ENCODE data around the gene RDH5.

Gene RDH5

DNA sequence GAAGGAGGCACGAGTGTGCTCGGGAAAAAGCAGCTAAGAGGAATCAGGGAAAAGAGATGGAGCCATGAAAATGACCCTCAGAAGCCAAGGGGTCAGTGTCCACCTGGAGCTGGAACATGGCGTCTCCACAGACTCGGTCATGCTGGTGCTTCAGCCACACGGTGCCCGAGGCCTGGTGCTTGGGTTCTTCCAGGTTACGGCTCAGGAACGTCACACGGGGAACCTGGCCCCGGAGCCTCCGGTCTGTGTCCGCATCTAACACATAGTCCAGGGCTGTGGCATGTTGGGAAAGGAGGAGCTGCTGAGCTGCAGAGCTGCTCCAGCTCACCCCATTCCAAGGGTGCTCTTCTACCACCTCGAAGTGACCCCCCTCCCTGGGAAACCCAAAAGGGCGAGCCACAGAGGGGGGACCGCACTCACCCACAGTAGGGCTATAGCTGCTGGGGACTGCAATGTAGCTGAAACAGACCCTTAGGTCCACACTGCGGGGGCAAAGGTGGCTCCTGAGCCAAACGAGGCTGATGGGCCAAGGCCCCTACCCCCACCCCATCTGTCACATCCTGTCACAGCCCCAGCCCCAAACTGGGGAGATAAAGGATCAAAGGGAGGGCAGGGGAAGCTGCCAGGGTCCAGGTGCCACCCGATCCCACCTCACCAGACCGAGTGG, 23.3 kb upstream of the RDH5 start:
- no peak overlapping the region for H3K27ac ChIP-seq (ENCODE audit: low read depth, low read length)
- no peaks in the 10 kb centered on the region for H3K9me3 ChIP-seq (ENCODE audit: control insufficient read depth, insufficient read depth, low read depth, low read length)
- H3K36me3 ChIP-seq (ENCODE audit: control insufficient read depth, insufficient read depth, low read length) = peaks cover 48% of the 10 kb centered on the region
- no peaks in the 10 kb centered on the region for H3K4me1 ChIP-seq (ENCODE audit: control insufficient read depth, insufficient read depth, low read length)
- no peaks in the 10 kb centered on the region for H3K27me3 ChIP-seq (ENCODE audit: control insufficient read depth, insufficient read depth, low read length)
- no peak overlapping the region for H3K4me3 ChIP-seq (ENCODE audit: low read depth, low read length)
- H3K9ac ChIP-seq (ENCODE audit: low read length) = no peak overlapping the region

DNA sequence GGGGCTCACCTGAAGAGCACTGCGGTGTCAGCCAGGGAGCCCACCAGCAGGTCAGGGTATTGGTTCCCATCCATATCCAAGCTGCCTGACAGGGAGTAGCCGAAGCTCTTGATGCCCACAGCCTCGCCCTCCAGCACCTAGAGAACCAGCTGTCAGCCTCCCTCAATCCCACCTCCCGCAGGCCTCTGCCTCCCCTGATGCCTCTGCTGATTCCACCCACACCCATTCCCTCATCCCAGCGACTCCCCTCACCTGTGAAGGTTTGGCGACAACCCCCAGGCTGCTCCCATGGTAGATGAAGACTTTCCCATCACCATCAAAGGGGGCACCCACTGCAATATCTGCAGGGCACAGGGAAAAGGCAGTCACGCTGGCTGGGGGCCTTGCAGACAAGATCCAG, 22.5 kb upstream of the RDH5 start:
- peaks cover 44% of the 10 kb centered on the region for H3K36me3 ChIP-seq (ENCODE audit: control insufficient read depth, insufficient read depth, low read length)
- no peak overlapping the region for H3K9ac ChIP-seq (ENCODE audit: low read length)
- H3K4me1 ChIP-seq (ENCODE audit: control insufficient read depth, insufficient read depth, low read length) = no peaks in the 10 kb centered on the region
- H3K27ac ChIP-seq (ENCODE audit: low read depth, low read length) = no peak overlapping the region
- no peaks in the 10 kb centered on the region for H3K27me3 ChIP-seq (ENCODE audit: control insufficient read depth, insufficient read depth, low read length)
- H3K4me3 ChIP-seq (ENCODE audit: low read depth, low read length) = no peak overlapping the region
- H3K9me3 ChIP-seq (ENCODE audit: control insufficient read depth, insufficient read depth, low read depth, low read length) = no peaks in the 10 kb centered on the region

DNA sequence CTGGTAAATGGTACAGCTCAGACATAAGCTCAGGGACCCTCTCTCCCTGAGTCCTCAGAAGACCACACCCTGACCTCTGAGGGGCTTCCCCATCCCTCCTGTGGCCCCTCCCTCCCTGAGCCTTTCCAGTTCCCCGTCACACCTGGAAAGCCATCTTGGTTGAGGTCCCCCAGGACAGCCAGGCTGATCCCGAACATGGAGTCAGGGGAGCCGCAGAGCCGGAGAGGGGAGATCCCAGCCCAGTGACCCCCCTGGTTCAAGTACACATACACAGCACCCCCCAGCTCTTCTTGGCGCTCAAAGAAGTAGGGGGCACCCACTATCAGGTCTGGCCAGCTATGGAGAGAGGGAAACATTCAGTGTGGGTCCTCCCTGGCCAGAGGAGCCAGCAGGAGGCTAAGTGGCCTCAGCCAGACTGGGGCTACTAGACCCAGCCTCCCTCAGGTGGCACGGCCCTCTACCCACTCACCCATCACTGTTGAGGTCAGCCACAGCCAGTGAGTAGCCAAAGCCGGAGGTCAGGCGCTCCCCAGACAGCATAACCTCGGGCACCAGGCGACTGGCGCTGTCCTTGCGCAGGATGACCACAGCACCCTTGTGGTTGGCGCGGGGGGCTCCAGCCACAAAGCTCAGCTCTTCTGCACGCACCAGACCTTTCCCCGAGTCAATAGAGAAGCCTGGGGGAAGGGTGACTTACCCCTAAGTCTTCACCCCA, 21.8 kb upstream of the RDH5 start:
- Histone ChIP-seq H3K36me3 (ENCODE audit: control insufficient read depth, insufficient read depth, low read length) (peaks cover 40% of the 10 kb centered on the region), H3K9ac (ENCODE audit: low read length) (no peak overlapping the region), H3K27ac (ENCODE audit: low read depth, low read length) (no peak overlapping the region), H3K27me3 (ENCODE audit: control insufficient read depth, insufficient read depth, low read length) (no peaks in the 10 kb centered on the region), H3K4me1 (ENCODE audit: control insufficient read depth, insufficient read depth, low read length) (no peaks in the 10 kb centered on the region), H3K4me3 (ENCODE audit: low read depth, low read length) (no peak overlapping the region), H3K9me3 (ENCODE audit: control insufficient read depth, insufficient read depth, low read depth, low read length) (no peaks in the 10 kb centered on the region)

DNA sequence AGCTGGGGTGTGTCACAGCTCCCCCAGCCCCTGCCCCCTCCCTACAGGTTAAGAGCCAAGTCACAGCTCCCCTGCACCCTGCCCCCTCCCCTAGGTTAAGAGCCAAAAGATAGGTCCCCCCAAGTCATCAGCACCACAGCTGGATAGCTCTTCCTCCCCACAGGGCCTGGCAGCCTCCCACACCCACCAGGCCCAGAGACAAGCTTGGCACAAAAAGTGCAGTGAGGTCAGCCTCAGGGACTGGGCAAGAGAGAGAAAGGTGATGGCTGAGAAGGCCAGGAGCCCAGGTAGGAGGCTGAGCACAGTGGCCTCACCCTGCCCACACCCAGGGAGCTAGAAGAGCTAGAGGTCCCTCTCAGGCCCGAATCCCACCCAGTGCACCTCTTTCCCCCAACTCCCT, 21.2 kb upstream of the RDH5 start:
- Histone ChIP-seq H3K27ac (ENCODE audit: low read depth, low read length) (no peak overlapping the region), H3K27me3 (ENCODE audit: control insufficient read depth, insufficient read depth, low read length) (no peaks in the 10 kb centered on the region), H3K4me3 (ENCODE audit: low read depth, low read length) (no peak overlapping the region), H3K36me3 (ENCODE audit: control insufficient read depth, insufficient read depth, low read length) (peaks cover 35% of the 10 kb centered on the region), H3K9me3 (ENCODE audit: control insufficient read depth, insufficient read depth, low read depth, low read length) (no peaks in the 10 kb centered on the region), H3K4me1 (ENCODE audit: control insufficient read depth, insufficient read depth, low read length) (no peaks in the 10 kb centered on the region), H3K9ac (ENCODE audit: low read length) (no peak overlapping the region)

DNA sequence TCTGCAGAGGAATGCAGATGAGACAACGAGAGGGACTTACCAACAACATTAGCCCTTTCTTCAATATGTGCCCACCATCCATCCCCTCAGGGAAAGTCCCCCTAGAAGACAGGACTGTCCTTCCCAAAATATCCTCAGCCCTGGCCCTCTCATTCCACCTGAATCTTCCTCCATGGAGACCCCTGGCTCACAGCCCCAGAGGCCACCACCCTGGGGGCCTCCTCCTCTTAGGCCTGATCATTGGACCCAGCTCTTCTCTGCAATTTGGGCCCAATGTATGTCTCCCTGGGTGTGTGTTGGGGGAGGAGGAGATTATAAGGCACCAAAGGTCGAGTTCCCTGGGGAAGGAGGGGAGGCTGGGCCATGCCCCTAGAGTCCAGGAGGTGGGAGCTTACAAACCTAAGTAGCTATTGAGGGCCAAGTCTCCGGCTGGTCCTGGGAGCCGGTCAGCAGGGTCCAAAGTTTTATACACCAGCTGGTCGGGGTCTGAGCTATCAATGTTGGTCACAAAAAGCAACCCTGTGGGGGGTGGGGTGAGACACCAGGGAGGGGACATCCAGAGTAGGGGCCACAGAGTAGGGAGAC, 20.6 kb upstream of the RDH5 start:
- Histone ChIP-seq H3K27ac (ENCODE audit: low read depth, low read length) (no peak overlapping the region), H3K4me3 (ENCODE audit: low read depth, low read length) (no peak overlapping the region), H3K36me3 (ENCODE audit: control insufficient read depth, insufficient read depth, low read length) (peaks cover 30% of the 10 kb centered on the region), H3K4me1 (ENCODE audit: control insufficient read depth, insufficient read depth, low read length) (no peaks in the 10 kb centered on the region), H3K9ac (ENCODE audit: low read length) (no peak overlapping the region), H3K27me3 (ENCODE audit: control insufficient read depth, insufficient read depth, low read length) (no peaks in the 10 kb centered on the region), H3K9me3 (ENCODE audit: control insufficient read depth, insufficient read depth, low read depth, low read length) (no peaks in the 10 kb centered on the region)

DNA sequence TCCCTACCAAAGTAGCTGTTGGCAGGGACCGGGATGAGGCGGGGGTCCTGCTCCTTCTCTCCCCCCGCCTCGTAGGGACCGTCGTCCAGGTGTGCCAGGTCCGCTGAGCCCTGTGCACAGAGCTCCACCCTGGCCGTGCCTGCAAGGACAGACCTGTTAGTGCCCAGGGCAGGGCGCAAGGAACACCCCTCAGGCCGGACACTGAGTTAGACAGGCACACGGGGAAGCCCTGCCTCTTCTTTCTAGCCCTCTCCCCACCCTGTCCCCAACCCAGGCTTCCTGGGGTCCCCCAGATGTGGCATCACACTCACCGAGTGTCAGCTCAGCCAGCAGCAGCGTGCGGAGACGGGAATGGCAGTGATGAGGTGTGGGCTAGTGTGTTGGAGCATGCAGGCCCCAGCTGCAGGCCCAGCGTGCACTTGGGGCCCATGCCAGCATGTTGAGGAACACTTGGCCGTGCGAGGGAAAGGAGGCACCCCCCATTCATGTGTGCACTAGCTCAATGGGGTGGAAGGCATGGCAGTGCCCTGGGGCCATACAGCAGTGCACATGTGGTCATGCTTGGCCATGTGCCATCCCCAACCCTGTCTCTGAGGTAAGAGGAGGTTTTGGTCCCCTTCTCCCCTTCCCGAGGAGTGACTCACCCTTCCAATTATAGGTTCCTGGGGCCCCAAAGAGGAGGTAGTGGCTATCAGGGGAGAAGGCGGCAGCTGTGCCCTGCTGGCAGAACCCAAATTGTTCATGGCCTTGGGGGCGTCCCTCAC, 19.8 kb upstream of the RDH5 start:
- H3K36me3 ChIP-seq (ENCODE audit: control insufficient read depth, insufficient read depth, low read length) = peaks cover 21% of the 10 kb centered on the region
- H3K27ac ChIP-seq (ENCODE audit: low read depth, low read length) = no peak overlapping the region
- H3K9ac ChIP-seq (ENCODE audit: low read length) = no peak overlapping the region
- H3K4me1 ChIP-seq (ENCODE audit: control insufficient read depth, insufficient read depth, low read length) = 0 out of 2 replicates have a peak, but pooled peaks cover 1% of the 10 kb centered on the region
- no peak overlapping the region for H3K4me3 ChIP-seq (ENCODE audit: low read depth, low read length)
- no peaks in the 10 kb centered on the region for H3K27me3 ChIP-seq (ENCODE audit: control insufficient read depth, insufficient read depth, low read length)
- no peaks in the 10 kb centered on the region for H3K9me3 ChIP-seq (ENCODE audit: control insufficient read depth, insufficient read depth, low read depth, low read length)

DNA sequence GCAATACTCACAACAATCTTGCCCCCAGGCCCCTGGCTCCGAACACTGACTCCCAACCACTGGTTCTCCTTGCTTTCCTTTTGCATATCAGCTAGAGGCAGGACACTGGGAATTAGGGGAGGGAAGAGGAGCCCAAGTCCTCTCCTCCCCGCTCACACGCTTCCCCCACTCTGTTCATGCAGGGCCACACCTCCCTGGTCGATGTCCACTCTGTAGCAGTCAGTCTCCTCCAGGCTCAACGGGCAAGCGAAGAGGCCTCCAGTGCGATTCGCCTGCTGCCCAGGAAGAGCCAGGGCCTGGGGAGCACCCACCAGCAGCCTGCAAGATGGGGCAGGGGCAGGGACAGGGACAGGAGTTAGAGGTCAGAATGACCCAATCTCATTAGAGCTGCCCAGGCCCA, 17.3 kb upstream of the RDH5 start:
- no peak overlapping the region for H3K27ac ChIP-seq (ENCODE audit: low read depth, low read length)
- no peak overlapping the region for H3K9ac ChIP-seq (ENCODE audit: low read length)
- peaks cover 16% of the 10 kb centered on the region; the same call in 1 of the 2 replicates for H3K4me1 ChIP-seq (ENCODE audit: control insufficient read depth, insufficient read depth, low read length)
- H3K9me3 ChIP-seq (ENCODE audit: control insufficient read depth, insufficient read depth, low read depth, low read length) = no peaks in the 10 kb centered on the region
- peaks cover 9% of the 10 kb centered on the region; the same call in 1 of the 2 replicates for H3K36me3 ChIP-seq (ENCODE audit: control insufficient read depth, insufficient read depth, low read length)
- no peak overlapping the region for H3K4me3 ChIP-seq (ENCODE audit: low read depth, low read length)
- peaks cover 8% of the 10 kb centered on the region for H3K27me3 ChIP-seq (ENCODE audit: control insufficient read depth, insufficient read depth, low read length)

DNA sequence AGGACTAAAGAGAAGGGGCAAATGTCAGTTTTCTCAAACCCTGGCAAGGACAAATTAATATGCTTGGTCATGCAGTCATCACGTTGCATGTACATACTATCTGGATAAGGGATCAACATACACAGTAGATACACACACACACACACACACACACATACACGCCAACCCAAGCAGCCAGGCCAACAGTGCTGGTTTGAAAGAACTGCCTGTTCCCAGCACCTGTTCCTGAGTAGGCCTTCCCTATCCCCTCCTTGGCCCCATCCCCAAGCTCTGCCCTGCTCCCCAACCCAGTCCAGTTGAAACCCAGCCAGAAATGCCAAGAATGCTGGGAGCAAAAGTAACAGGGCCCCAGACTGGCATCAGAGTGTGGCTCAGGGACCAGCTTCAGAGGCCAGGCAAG, 16.9 kb upstream of the RDH5 start:
- Histone ChIP-seq H3K27ac (ENCODE audit: low read depth, low read length) (no peak overlapping the region), H3K4me3 (ENCODE audit: low read depth, low read length) (no peak overlapping the region), H3K27me3 (ENCODE audit: control insufficient read depth, insufficient read depth, low read length) (peaks cover 8% of the 10 kb centered on the region), H3K9ac (ENCODE audit: low read length) (no peak overlapping the region), H3K9me3 (ENCODE audit: control insufficient read depth, insufficient read depth, low read depth, low read length) (no peaks in the 10 kb centered on the region), H3K4me1 (ENCODE audit: control insufficient read depth, insufficient read depth, low read length) (peaks cover 16% of the 10 kb centered on the region; the same call in 1 of the 2 replicates), H3K36me3 (ENCODE audit: control insufficient read depth, insufficient read depth, low read length) (peaks cover 9% of the 10 kb centered on the region; the same call in 1 of the 2 replicates)

DNA sequence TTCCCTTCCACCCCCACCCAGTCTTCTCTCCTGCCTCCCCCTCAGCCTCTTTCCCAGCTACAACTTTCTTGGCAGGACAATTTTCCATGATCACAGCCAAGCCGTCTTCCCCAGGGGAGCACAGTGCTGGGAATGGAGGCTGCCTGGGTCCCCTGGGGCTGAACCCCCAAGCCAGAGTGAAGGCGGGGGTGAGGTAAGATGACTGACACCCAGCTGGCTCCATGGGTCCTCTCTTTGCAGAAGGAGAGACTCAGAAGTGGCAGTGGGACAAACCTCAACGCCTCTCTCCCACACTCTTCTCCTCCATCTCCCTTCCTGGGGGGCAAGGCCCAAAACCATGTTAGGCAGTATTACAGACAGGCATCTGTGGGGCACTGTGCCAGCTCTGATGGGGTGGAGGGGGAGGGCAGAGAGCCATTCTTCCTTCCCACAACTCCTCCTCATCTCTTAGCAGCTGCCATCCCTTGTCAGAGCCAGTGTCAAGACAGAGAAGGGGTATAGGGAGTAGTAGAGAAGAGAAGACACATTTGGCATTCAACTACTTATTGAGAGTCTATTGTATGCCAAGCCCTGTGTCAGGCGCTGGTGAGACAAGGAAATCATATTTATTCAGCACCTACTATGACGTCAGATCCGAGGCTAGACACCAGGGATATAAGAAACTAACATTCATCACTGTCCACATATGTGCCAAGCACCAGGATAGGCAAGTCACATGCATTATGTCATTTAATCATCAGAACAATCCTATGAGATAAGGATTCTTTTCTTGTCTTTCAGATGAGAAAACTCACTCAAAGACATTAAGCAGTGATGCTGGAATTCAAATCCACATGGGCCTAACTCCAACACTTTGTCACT, 16.1 kb upstream of the RDH5 start:
- Histone ChIP-seq H3K27me3 (ENCODE audit: control insufficient read depth, insufficient read depth, low read length) (peaks cover 14% of the 10 kb centered on the region), H3K9me3 (ENCODE audit: control insufficient read depth, insufficient read depth, low read depth, low read length) (no peaks in the 10 kb centered on the region), H3K4me1 (ENCODE audit: control insufficient read depth, insufficient read depth, low read length) (peaks cover 22% of the 10 kb centered on the region), H3K9ac (ENCODE audit: low read length) (no peak overlapping the region), H3K27ac (ENCODE audit: low read depth, low read length) (no peak overlapping the region), H3K36me3 (ENCODE audit: control insufficient read depth, insufficient read depth, low read length) (peaks cover 9% of the 10 kb centered on the region; the same call in 1 of the 2 replicates), H3K4me3 (ENCODE audit: low read depth, low read length) (no peak overlapping the region)

All from HUES6 (cell line).